ENCODE measurements around the gene PABPN1L. TPM values are rescaled to one million over a fixed set of nuclear protein-coding genes. Genes with fewer than 3 reads are reported as not detected.

The PABPN1L gene
- total and polyA plus RNA-seq, 9 of the 15 experiments (the other 6 are each of a cell fraction or from before 2014, with no cell fraction given): 0.11 to 0.32 TPM; not detected in 7

- Histone ChIP-seq H3K4me3 (no peak overlapping the region), H3K4me1 (replicated peaks in 1 of 2; ENCODE audit: control insufficient read depth in 2 of 2, insufficient read depth in 2 of 2, low read length in 2 of 2) (peaks cover 14 to 72% of the 10 kb centered on the region in 2 experiments; a peak in 4 of 5 replicates), H3K9ac (ENCODE audit: insufficient read depth in 1 of 2, low read depth in 2 of 2, low read length in 2 of 2) (peak overlapping the region; percentile 45 to 57; a peak in 3 of 4 replicates), H3K79me2 (ENCODE audit: control insufficient read depth, insufficient read depth, low read length) (no peaks in the 10 kb centered on the region), H3K4me2 (ENCODE audit: insufficient read depth, low read length) (peak overlapping the region; percentile 64), H3K27me3 (ENCODE audit: control insufficient read depth in 2 of 2, insufficient read depth in 2 of 2, low read length in 2 of 2) (no peaks in the 10 kb centered on the region), H3K27ac (ENCODE audit: extremely low read depth, low read depth, low read length) (peak overlapping the region; percentile 39; the same call in 2 of the 3 replicates), H4K20me1 (replicated peaks; ENCODE audit: control insufficient read depth, insufficient read depth, low read length) (peaks cover 14% of the 10 kb centered on the region; the same call in 1 of the 2 replicates), H3K9me3 (replicated peaks; ENCODE audit: control insufficient read depth, insufficient read depth, low read depth, low read length) (no peaks in the 10 kb centered on the region), H3K36me3 (ENCODE audit: control insufficient read depth, insufficient read depth, low read length) (peaks cover 19% of the 10 kb centered on the region; the same call in 1 of the 3 replicates), H2AFZ (ENCODE audit: low read depth, low read length) (peak overlapping the region; percentile 82), H3K9me1 (ENCODE audit: control insufficient read depth, insufficient read depth, low read length) (peaks cover 9% of the 10 kb centered on the region)
- WGBS (ENCODE audit: insufficient coverage, low coverage, missing lambda C conversion rate): 25% methylated on average over 29 of the region's 37 CpGs
- in situ Hi-C loops (cut with MboI): no loop called here
- DNase-seq (ENCODE audit: extremely low read depth in 1 of 4, low spot score in 3 of 4) (peak; percentile 45 to 62 (median 57)), FAIRE-seq (no peak), ATAC-seq (peak; percentile 71)
- POLR2A ChIA-PET: interaction anchor here (0.6 to 1.7 kb wide), 3 partner anchors 13 to 59 kb away, joined by 3 to 10 read pairs (median 4); no protein-coding TSS in a partner anchor
- BruUV-seq (replicated peaks): no TSS peak
- intact Hi-C loops (cut with micrococcal nuclease): no loop called here
- CTCF ChIA-PET (ENCODE audit: low intra/inter-chr PET ratio): no interaction called here
- no peak for TF ChIP-seq RFX1 (IDR thresholded peaks at IDR 0.05)
- TF ChIP-seq DLX4 (CRISPR knock-in tag; IDR thresholded peaks at IDR 0.05): no peak
- TF ChIP-seq HNRNPUL1 (IDR thresholded peaks at IDR 0.05; ENCODE audit: low read length): no peak
- no peak for TF ChIP-seq BRCA1 (IDR thresholded peaks at IDR 0.05)
- TF ChIP-seq BRCA1 (CRISPR knock-in tag; IDR thresholded peaks at IDR 0.05): no peak
- TF ChIP-seq HOXB6 (CRISPR knock-in tag; IDR thresholded peaks at IDR 0.05; ENCODE audit: borderline replicate concordance): no peak
- TF ChIP-seq CHD2 (IDR thresholded peaks at IDR 0.05; ENCODE audit: low read depth, low read length): no peak
- TF ChIP-seq ZNF124 (CRISPR knock-in tag; IDR thresholded peaks at IDR 0.05): no peak
- no peak for TF ChIP-seq MLX (CRISPR knock-in tag; conservative IDR thresholded peaks at IDR 0.05)
- TF ChIP-seq ZNF197 (CRISPR knock-in tag; IDR thresholded peaks at IDR 0.05; ENCODE audit: low read depth): no peak
- TF ChIP-seq KLF10 (CRISPR knock-in tag; IDR thresholded peaks at IDR 0.05): no peak
- TF ChIP-seq XRCC5 (IDR thresholded peaks at IDR 0.05; ENCODE audit: low read depth, low read length): no peak
- 0 out of 2 replicates have a peak, but pooled peaks have one; percentile 43 for TF ChIP-seq L3MBTL2 (IDR thresholded peaks at IDR 0.05)
- peak; percentile 89 for TF ChIP-seq CREB1 (IDR thresholded peaks at IDR 0.05)
- TF ChIP-seq CREB1 (CRISPR knock-in tag; IDR thresholded peaks at IDR 0.05): peak; percentile 75; the same call in 1 of the 2 replicates
- TF ChIP-seq CBFB (CRISPR knock-in tag; IDR thresholded peaks at IDR 0.05): 0 out of 2 replicates have a peak, but pooled peaks have one; percentile 46
- TF ChIP-seq PHF20 (IDR thresholded peaks at IDR 0.05; ENCODE audit: partially characterized antibody): peak; percentile 48
- no peak for TF ChIP-seq AFF1 (IDR thresholded peaks at IDR 0.05; ENCODE audit: low read depth in 1 of 2, partially characterized antibody in 2 of 2)
- peak; percentile 66 for TF ChIP-seq ATF1 (CRISPR knock-in tag; IDR thresholded peaks at IDR 0.05)
- TF ChIP-seq ATF1 (tag; IDR thresholded peaks at IDR 0.05): peak; percentile 78
Measured at GRCh38 chr16:88870608-88871348, 4.3 kb upstream of the PABPN1L start.

All from K562 (cell line).